IPS-18c (cell line): Measurements from ENCODE around the gene RMP24.
A peak's percentile ranks its signal among the peaks of the same experiment; 100 is the strongest.

Experiments
- H3K4me3 ChIP-seq: 2 replicates; pipeline ENCODE4 v1.7.0; 2013; ENCODE audit warnings: low read depth, mild to moderate bottlenecking, low read length, moderate library complexity; ENCODE audit not compliant: insufficient read depth
- H3K9me3 ChIP-seq: one replicate; pipeline ENCODE4 v1.6.1; 2013; ENCODE audit warnings: mild to moderate bottlenecking, low read length, moderate library complexity; ENCODE audit not compliant: control insufficient read depth, insufficient read depth

RMP24 gene

GRCh38 chr18:35972197-35973000 lies at the start of gene RMP24:
RMP24 (plus strand) TSS chr18:35972679.
- peak within 1 kb of the TSS; percentile 99 for H3K4me3 ChIP-seq
- no peaks in the 10 kb centered on the region for H3K9me3 ChIP-seq

- Histone ChIP-seq H3K4me3 (no peak overlapping the region), H3K9me3 (no peaks in the 10 kb centered on the region)
Observed at GRCh38 chr18:35923939-35924684, 48.4 kb upstream of the RMP24 start.

- H3K4me3 ChIP-seq: no peak overlapping the region
- no peaks in the 10 kb centered on the region for H3K9me3 ChIP-seq
Observed at GRCh38 chr18:35926884-35927283, 45.6 kb upstream of the RMP24 start.

GRCh38 chr18:35927430-35927829 lies 45.0 kb upstream of the RMP24 start:
- H3K9me3 ChIP-seq: no peaks in the 10 kb centered on the region
- no peak overlapping the region for H3K4me3 ChIP-seq

GRCh38 chr18:35933982-35934381 lies 38.5 kb upstream of the RMP24 start:
- no peak overlapping the region for H3K4me3 ChIP-seq
- H3K9me3 ChIP-seq: no peaks in the 10 kb centered on the region

- Histone ChIP-seq H3K4me3 (no peak overlapping the region), H3K9me3 (no peaks in the 10 kb centered on the region)
Observed at GRCh38 chr18:35934891-35935290, 37.6 kb upstream of the RMP24 start.

- no peak overlapping the region for H3K4me3 ChIP-seq
- no peaks in the 10 kb centered on the region for H3K9me3 ChIP-seq
Observed at GRCh38 chr18:35935805-35936204, 36.7 kb upstream of the RMP24 start.

GRCh38 chr18:35936951-35937350 lies 35.5 kb upstream of the RMP24 start:
- no peaks in the 10 kb centered on the region for H3K9me3 ChIP-seq
- no peak overlapping the region for H3K4me3 ChIP-seq

GRCh38 chr18:35938158-35938557 lies 34.3 kb upstream of the RMP24 start:
- Histone ChIP-seq H3K9me3 (no peaks in the 10 kb centered on the region), H3K4me3 (no peak overlapping the region)

GRCh38 chr18:35938562-35938961 lies 33.9 kb upstream of the RMP24 start:
- no peaks in the 10 kb centered on the region for H3K9me3 ChIP-seq
- H3K4me3 ChIP-seq: no peak overlapping the region

GRCh38 chr18:35939138-35939537 lies 33.3 kb upstream of the RMP24 start:
- no peaks in the 10 kb centered on the region for H3K9me3 ChIP-seq
- H3K4me3 ChIP-seq: no peak overlapping the region

- H3K9me3 ChIP-seq: no peaks in the 10 kb centered on the region
- no peak overlapping the region for H3K4me3 ChIP-seq
Observed at GRCh38 chr18:35941299-35941698, 31.2 kb upstream of the RMP24 start.

GRCh38 chr18:35942133-35942532 lies 30.3 kb upstream of the RMP24 start:
- Histone ChIP-seq H3K9me3 (no peaks in the 10 kb centered on the region), H3K4me3 (no peak overlapping the region)

- no peak overlapping the region for H3K4me3 ChIP-seq
- H3K9me3 ChIP-seq: no peaks in the 10 kb centered on the region
Observed at GRCh38 chr18:35942661-35943060, 29.8 kb upstream of the RMP24 start.

- H3K4me3 ChIP-seq: no peak overlapping the region
- H3K9me3 ChIP-seq: peaks cover 2% of the 10 kb centered on the region
Observed at GRCh38 chr18:35948080-35948479, 24.4 kb upstream of the RMP24 start.

- peaks cover 2% of the 10 kb centered on the region for H3K9me3 ChIP-seq
- H3K4me3 ChIP-seq: peak overlapping the region; percentile 68
Observed at GRCh38 chr18:35949090-35949489, 23.4 kb upstream of the RMP24 start.

GRCh38 chr18:35949903-35950627 lies 22.4 kb upstream of the RMP24 start:
- Histone ChIP-seq H3K4me3 (peak overlapping the region; percentile 68), H3K9me3 (peaks cover 2% of the 10 kb centered on the region)

GRCh38 chr18:35950628-35950982 lies 21.9 kb upstream of the RMP24 start:
- H3K4me3 ChIP-seq: peak overlapping the region; percentile 68; the same call in 1 of the 2 replicates
- peaks cover 2% of the 10 kb centered on the region for H3K9me3 ChIP-seq
